ENCODE data around the gene TMPRSS13. TPM values are rescaled to one million over a fixed set of nuclear protein-coding genes. Genes with fewer than 3 reads are reported as not detected.

The TMPRSS13 gene
- total RNA-seq = 0.63 TPM

DNA sequence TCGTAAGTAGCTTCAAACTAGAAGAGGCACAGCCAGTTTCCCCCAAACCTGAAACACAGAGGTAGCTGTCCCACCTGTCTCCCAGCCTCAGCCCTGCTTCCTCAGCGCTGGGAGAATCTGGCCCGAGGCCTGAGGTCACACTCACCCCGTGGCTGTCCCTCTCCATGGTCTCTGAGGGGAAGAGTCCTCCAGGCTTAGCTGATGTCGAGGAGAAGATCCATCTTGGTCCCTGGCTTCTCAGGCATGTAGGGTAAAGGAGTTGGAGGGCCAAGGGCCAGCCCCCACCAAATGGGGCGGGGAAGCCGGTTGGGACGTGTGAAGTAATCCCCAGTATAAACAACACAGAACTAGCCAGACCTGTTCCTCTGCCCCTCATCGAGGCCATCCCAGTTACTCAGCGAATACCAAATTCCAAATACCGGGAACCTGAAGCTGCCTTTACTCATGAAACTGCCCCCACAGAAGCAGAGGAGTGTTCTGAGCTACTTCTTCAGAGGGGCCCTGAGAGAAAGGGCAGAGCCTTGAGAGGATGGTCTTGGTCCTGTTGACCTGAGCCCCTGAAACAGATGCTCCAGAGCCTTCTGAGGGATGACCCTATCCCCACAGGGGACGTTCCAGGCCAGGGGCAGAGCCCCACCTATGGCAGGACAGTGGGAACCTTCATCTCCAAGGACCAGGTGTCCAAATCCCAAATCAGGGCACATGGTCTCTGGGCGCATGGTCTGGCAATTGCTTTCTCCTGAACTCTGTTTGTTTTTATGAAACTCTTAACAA lies at the start of gene TMPRSS13:
TSS of gene TMPRSS13 (minus strand) at position 261 of the 774 bp plus-strand sequence. CDS start at position 166, 95 bp downstream.

GRCh38 chr11:117876341-117877119 lies 52.7 kb downstream of the TMPRSS13 start, which contains the start of gene FXYD6:
TSS of gene FXYD6 (minus strand) at chr11:117876658. CDS start at chr11:117842776, 33,882 bp downstream.

Other genes starting within 250 kb of the TMPRSS13 start
- gene DSCAML1, start 132.2 kb downstream of the TMPRSS13 start, total RNA-seq = 30.7 TPM
- gene FXYD2, start 104.7 kb downstream of the TMPRSS13 start, total RNA-seq = 3.4 TPM
- 222 TPM for gene FXYD6, start 52.7 kb downstream of the TMPRSS13 start, total RNA-seq
- gene IL10RA, start 57.0 kb upstream of the TMPRSS13 start, total RNA-seq = 1.6 TPM
- gene TMPRSS4, start 147.7 kb upstream of the TMPRSS13 start, total RNA-seq = not detected
- not detected for gene SMIM35, start 157.6 kb upstream of the TMPRSS13 start, total RNA-seq
- gene SCN4B, start 223.4 kb upstream of the TMPRSS13 start, total RNA-seq = 9.1 TPM
- 3.4 TPM for gene SCN2B, start 247.2 kb upstream of the TMPRSS13 start, total RNA-seq

Data from parietal lobe (tissue), 1 donor.